ENCODE results near the gene HDHD5. TPM values are rescaled to one million over a fixed set of nuclear protein-coding genes. Genes with fewer than 3 reads are reported as not detected.

HDHD5 gene
- polyA plus RNA-seq, 1 donor from 2014 or later, result 91.3 TPM

GRCh38 chr22:17135153-17135760 is 23.8 kb downstream of the HDHD5 start:
- TF ChIP-seq EP300 (conservative IDR thresholded peaks at IDR 0.05; ENCODE audit: poor library complexity, severe bottlenecking), result no peak
- no peak for TF ChIP-seq CTCF (IDR thresholded peaks at IDR 0.05; ENCODE audit: poor library complexity, severe bottlenecking)
- TF ChIP-seq SMC3 (conservative IDR thresholded peaks at IDR 0.05; ENCODE audit: poor library complexity), result no peak
- no peak for TF ChIP-seq MXI1 (conservative IDR thresholded peaks at IDR 0.05; ENCODE audit: poor library complexity, severe bottlenecking)
- no peak for TF ChIP-seq RAD21 (conservative IDR thresholded peaks at IDR 0.05)
- no peak for TF ChIP-seq REST (IDR thresholded peaks at IDR 0.05; ENCODE audit: borderline replicate concordance)
- no peak for TF ChIP-seq TAF1 (IDR thresholded peaks at IDR 0.05; ENCODE audit: low read depth)
- no peak for TF ChIP-seq EZH2 (IDR thresholded peaks at IDR 0.05; ENCODE audit: borderline replicate concordance, insufficient read depth, low read length, poor library complexity, severe bottlenecking)
- no peak for TF ChIP-seq POLR2AphosphoS5 (IDR thresholded peaks at IDR 0.05)
- no peak overlapping the region for H2AFZ ChIP-seq (ENCODE audit: low read depth, low read length)

GRCh38 chr22:17133137-17133536 is 25.9 kb downstream of the HDHD5 start:
- H3K36me3 ChIP-seq (ENCODE audit: insufficient read depth, low read length), result no peaks in the 10 kb centered on the region
- no peak overlapping the region for H2AFZ ChIP-seq (ENCODE audit: low read depth, low read length)
- no peak overlapping the region for H3K27ac ChIP-seq (ENCODE audit: low read length)
- H3K4me3 ChIP-seq (ENCODE audit: low read length), result no peak overlapping the region
- H3K9ac ChIP-seq (ENCODE audit: low read length), result no peak overlapping the region
- no peaks in the 10 kb centered on the region for H3K79me2 ChIP-seq (replicated peaks; ENCODE audit: insufficient read depth, low read length)
- no peaks in the 10 kb centered on the region for H3K9me3 ChIP-seq (ENCODE audit: low read length)
- H3F3A ChIP-seq (ENCODE audit: insufficient read depth, low read length, poor library complexity, severe bottlenecking), result no peaks in the 10 kb centered on the region
- H3K4me2 ChIP-seq (ENCODE audit: low read length), result no peak overlapping the region
- no peaks in the 10 kb centered on the region for H3K9me2 ChIP-seq (ENCODE audit: insufficient read depth, low read length)
- H3K27me3 ChIP-seq (ENCODE audit: insufficient read depth, low read depth, low read length), result no peaks in the 10 kb centered on the region
- no peaks in the 10 kb centered on the region for H4K20me1 ChIP-seq (ENCODE audit: insufficient read depth)
- TF ChIP-seq TAF1 (IDR thresholded peaks at IDR 0.05; ENCODE audit: low read depth), result no peak

More at GRCh38 chr22:17135153-17135760, 23.8 kb downstream of the HDHD5 start:
- Histone ChIP-seq H3K9me2 (ENCODE audit: insufficient read depth, low read length) (no peaks in the 10 kb centered on the region), H3K79me2 (replicated peaks; ENCODE audit: insufficient read depth, low read length) (no peaks in the 10 kb centered on the region), H3K36me3 (ENCODE audit: insufficient read depth, low read length) (no peaks in the 10 kb centered on the region), H4K20me1 (ENCODE audit: insufficient read depth) (no peaks in the 10 kb centered on the region), H3K9ac (ENCODE audit: low read length) (no peak overlapping the region), H3F3A (ENCODE audit: insufficient read depth, low read length, poor library complexity, severe bottlenecking) (no peaks in the 10 kb centered on the region), H3K4me2 (ENCODE audit: low read length) (no peak overlapping the region), H3K27me3 (ENCODE audit: insufficient read depth, low read depth, low read length) (no peaks in the 10 kb centered on the region), H3K9me3 (ENCODE audit: low read length) (no peaks in the 10 kb centered on the region), H3K27ac (ENCODE audit: low read length) (no peak overlapping the region), H3K4me3 (ENCODE audit: low read length) (no peak overlapping the region)

Data from neural cell (in vitro differentiated cells).